HFF-Myc (cell line): ENCODE results near the gene TNRC6A.
"Not testable (repeated sequence)": the region's sequence is repeated elsewhere in the genome, so short reads cannot be mapped to it uniquely, and the experiment has no call there.

Experiments
- DNase-seq: peaks from one replicate; pipeline ENCODE4 v3.0.0-alpha.2; 2011; ENCODE audit warnings: low read depth; ENCODE audit errors: extremely low read depth
- H3K4me3 ChIP-seq: replicated peaks from 2 replicates; pipeline ENCODE4 v1.5.1; 2011; ENCODE audit warnings: low read depth, mild to moderate bottlenecking, control low read depth, low read length
- CTCF ChIP-seq: IDR thresholded peaks from 2 replicates; pipeline ENCODE4 v1.5.1; 2012; ENCODE audit warnings: mild to moderate bottlenecking, low read depth, low read length, control low read depth; ENCODE audit errors: missing control alignments

Gene TNRC6A

DNA sequence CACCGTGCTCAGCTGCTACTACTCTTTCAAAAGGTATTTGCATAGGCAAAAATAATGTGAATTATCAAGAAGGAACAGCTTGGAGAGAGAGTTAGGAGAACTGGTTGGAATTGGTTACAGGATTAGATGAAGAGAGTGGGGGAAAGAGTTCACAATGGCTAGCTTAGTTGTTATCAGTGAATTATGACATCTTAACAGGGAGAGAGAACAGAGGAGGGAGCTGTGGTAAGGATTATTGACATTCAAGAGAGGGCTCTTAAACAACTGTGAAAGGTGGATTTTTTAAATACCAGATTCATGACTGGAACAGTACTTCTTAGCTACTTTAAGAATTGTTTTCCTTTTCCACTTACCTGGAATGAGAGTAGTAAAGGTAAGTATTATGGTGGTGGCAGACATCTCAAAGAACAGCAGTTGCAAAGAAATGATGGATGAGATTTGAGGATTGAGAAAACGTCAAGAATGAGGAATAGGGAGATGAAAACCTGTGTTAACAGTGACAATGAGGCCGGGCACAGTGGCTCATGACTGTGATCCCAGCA lies 72.4 kb downstream of the TNRC6A start:
- H3K4me3 ChIP-seq = no peak overlapping the region
- no peak for DNase-seq
- TF ChIP-seq CTCF = no peak

- no peak overlapping the region for H3K4me3 ChIP-seq
- no peak for TF ChIP-seq CTCF
- DNase-seq = no peak
Measured at GRCh38 chr16:24805484-24805883, 76.0 kb downstream of the TNRC6A start.

DNA sequence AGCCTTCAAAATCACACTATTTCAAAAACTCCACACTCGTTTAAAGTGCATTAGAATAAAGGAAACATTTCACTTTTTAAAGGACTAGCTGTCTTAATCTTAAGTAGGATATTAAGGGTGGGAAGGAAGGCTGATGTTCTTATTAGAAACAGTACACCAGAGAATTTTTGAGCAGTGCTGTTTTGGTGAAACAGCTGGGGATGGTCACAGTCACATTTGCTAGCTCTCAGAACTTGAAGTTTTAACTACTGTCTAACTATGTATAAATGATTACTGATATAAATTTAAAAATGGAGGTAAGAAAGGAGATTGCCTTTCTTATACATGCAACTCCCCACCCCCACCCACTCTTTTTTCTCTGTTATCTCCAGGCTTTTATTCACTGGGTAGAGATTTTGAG lies 77.8 kb downstream of the TNRC6A start:
- H3K4me3 ChIP-seq = no peak overlapping the region
- no peak for DNase-seq
- TF ChIP-seq CTCF = no peak

GRCh38 chr16:24810951-24811843 lies 81.7 kb downstream of the TNRC6A start:
- TF ChIP-seq CTCF = no peak
- H3K4me3 ChIP-seq = no peak overlapping the region
- DNase-seq = no peak

DNA sequence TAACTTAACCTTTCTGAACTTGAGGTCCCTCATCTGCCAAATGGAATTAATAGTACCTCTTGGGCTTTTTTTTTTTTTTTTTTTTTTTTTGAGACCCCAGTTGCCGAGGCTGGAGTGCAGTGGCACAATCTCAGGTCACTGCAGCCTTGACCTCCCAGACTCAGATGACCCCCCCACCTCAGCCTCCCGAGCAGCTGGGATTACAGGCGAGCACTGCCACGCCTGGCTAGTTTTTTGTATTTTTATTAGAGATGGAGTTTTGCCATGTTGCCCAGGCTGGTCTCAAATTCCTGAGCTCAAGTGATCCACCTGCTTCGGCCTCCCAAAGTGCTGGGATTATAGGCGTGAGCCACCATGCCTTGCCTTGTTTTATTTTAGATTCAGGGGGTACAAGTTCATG lies 83.4 kb downstream of the TNRC6A start:
- not testable (repeated sequence) for DNase-seq, H3K4me3 ChIP-seq

DNA sequence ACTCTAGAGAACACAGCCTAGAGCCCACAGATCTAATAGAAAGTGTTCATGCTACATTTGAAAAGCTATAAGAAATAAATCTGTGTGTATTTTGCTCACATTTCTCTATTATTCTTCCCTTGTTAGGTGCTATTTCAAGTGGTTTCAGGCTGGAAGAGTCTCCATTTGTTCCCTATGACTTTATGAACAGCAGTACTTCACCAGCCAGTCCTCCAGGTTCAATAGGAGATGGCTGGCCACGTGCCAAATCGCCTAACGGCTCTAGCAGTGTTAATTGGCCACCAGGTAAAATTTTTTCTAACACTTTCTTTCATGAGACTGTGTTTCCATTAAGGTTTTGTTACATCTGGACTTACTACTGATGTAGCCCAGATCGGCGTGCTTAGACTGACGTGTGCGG lies 85.6 kb downstream of the TNRC6A start:
- H3K4me3 ChIP-seq = no peak overlapping the region
- TF ChIP-seq CTCF = no peak
- DNase-seq = no peak

GRCh38 chr16:24816688-24817087 lies 87.2 kb downstream of the TNRC6A start:
- DNase-seq = no peak
- H3K4me3 ChIP-seq = no peak overlapping the region
- no peak for TF ChIP-seq CTCF
